GM21423 (cell line): ENCODE results near the gene SLAMF8.

Experiments
- ATAC-seq: cut with Tn5 transposase; IDR thresholded peaks from one replicate; pipeline ENCODE4 v1.9.1; 2021; ENCODE audit warnings: mild to moderate bottlenecking, moderate library complexity; ENCODE audit not compliant: unreplicated experiment

The SLAMF8 gene

DNA sequence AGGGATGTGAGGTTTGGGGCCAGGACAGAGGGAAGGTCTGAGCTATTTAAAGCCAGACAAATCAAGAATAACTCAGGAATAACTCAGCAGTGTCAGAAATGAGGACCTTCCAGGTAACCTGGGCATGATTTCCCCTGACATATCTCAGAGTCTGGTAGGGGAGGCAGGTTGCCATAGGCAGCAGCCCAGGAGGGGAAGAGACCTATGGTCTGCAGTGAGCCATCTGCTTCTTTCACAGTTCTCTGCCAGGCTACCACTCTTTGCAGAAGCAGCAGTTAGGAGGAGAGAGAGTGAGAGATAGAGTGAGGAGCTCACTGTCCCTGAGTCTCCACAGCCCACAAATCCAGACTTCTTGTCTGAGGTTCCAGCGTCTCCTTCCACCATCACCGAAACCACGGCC lies 42.1 kb downstream of the SLAMF8 start:
- ATAC-seq = peak; percentile 30

DNA sequence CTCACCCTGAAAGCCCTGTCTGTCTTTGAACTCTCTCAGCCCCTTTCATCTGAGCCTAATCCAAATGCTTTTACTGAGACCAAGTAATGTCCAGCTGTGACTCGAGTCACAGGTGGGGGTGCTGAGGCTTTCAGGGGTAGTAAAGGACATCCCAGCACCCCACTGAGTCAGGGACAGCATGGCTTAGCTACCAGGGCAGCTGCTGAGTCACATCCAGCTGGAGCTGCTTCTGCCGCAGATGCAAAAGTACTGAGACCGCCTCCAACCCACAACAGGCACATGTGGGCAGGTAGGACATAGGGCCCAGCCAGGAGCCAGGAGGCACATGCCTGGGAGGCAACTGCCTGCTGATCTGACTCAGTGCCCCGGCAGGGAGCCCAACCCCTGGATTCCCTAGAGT lies 42.5 kb downstream of the SLAMF8 start:
- ATAC-seq = peak; percentile 63

- ATAC-seq = no peak
Measured at GRCh38 chr1:159869607-159870006, 42.9 kb downstream of the SLAMF8 start.

GRCh38 chr1:159870704-159871103 lies 44.0 kb downstream of the SLAMF8 start:
- ATAC-seq = no peak

DNA sequence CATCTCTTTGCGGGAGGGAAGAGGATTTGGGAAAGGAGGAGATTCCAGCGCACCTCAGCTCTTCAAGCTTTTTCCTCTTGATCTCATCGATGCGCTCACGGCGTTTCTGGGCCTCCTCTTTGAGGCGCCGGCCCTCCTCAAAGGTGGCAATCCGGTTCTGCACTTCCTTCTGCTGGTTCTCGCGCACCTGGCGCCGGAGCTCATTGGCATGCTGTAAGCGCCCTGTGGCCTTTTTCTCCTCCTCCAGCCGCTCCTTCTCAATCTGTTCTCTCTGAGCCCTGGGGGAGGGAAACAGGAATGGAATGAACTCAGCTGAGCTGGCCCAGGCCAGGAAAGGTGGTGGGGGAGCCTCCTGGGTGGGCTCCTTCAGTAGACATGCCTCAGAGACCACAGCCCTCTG lies 46.2 kb downstream of the SLAMF8 start:
- no peak for ATAC-seq

- no peak for ATAC-seq
Measured at GRCh38 chr1:159873530-159874143, 47.0 kb downstream of the SLAMF8 start.

GRCh38 chr1:159877695-159878444 lies 51.2 kb downstream of the SLAMF8 start:
- no peak for ATAC-seq

- ATAC-seq = no peak
Measured at GRCh38 chr1:159879136-159879535, 52.5 kb downstream of the SLAMF8 start.

DNA sequence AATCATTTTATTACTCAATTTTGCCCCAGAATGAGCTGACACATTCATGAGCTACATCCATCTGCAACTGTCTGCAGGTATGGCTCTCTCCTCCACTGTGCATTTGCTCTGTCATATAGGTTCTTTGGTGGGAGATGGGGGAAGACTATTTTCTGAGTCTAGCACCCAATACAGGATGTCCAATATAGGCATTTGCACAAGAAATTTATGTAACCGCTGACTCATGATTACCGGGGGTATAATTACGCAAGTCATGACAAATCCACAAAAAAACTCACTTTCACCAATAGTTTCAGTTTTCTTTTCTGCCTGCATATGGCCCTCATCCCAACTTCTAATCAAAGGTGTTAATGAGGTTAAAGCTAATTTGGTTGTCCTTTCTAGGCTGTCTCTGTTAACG lies 53.3 kb downstream of the SLAMF8 start:
- no peak for ATAC-seq

- no peak for ATAC-seq
Measured at GRCh38 chr1:159880430-159880829, 53.8 kb downstream of the SLAMF8 start.

GRCh38 chr1:159881622-159882526 lies 55.2 kb downstream of the SLAMF8 start:
- no peak for ATAC-seq

DNA sequence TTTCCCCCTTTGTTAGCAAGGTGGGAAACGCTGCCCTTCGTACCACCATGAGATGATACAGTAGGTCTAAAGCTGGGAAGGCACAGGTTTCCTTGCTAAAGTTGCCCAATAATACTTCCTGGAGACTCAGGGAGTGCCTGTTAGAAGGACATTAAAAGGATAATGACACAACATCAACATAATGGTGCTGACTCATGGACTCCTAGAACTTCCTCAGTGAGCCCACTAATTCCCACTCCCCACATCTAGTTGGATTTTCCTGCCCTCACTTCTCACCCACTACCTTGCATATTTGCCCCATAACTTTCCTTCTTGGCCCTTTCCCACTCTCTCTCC lies 55.8 kb downstream of the SLAMF8 start:
- no peak for ATAC-seq

GRCh38 chr1:159883134-159883533 lies 56.5 kb downstream of the SLAMF8 start:
- no peak for ATAC-seq

GRCh38 chr1:159884296-159884695 lies 57.6 kb downstream of the SLAMF8 start:
- ATAC-seq = no peak
